ENCODE results near the gene LIX1.

Gene LIX1

DNA sequence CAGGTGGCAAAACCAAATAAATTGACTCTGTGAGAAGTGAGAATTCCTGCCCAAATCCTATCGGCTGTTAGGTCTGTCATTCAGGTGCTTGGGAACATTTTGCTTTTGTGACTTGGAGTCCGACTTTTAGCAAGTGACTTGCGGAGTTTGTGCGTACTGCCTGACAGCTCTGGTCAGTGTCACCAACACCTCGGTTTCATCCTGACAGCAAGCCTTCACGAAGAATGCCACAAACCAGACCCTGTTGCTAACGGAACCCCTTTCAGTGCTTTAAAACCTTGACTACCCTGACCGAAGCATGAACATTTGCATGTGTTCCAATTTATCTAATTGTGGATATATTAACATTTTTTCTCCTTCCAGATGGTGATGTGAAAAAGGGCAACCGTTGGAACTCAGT is 26.5 kb downstream of the LIX1 start:
- no peaks in the 10 kb centered on the region for H3K4me1 ChIP-seq (ENCODE audit: control insufficient read depth, insufficient read depth, low read length)
- no peak for TF ChIP-seq ZBTB17 (tag by site-specific recombination; IDR thresholded peaks at IDR 0.05)
- no peak for TF ChIP-seq ZNF24 (tag by site-specific recombination; IDR thresholded peaks at IDR 0.05)
- no peak for TF ChIP-seq ATF2 (tag by site-specific recombination; IDR thresholded peaks at IDR 0.05; ENCODE audit: low read depth)
- no peak for TF ChIP-seq ZNF16 (tag by site-specific recombination; IDR thresholded peaks at IDR 0.05; ENCODE audit: low read depth)
- TF ChIP-seq ZNF629 (tag by site-specific recombination; IDR thresholded peaks at IDR 0.05) = no peak
- no peak for TF ChIP-seq ZNF658 (tag by site-specific recombination; IDR thresholded peaks at IDR 0.05)
- no peak for TF ChIP-seq YY1 (tag by site-specific recombination; IDR thresholded peaks at IDR 0.05)
- no peak for TF ChIP-seq BCL11B (tag by site-specific recombination; IDR thresholded peaks at IDR 0.05; ENCODE audit: low read depth)
- TF ChIP-seq ZSCAN23 (tag by site-specific recombination; IDR thresholded peaks at IDR 0.05) = no peak
- TF ChIP-seq ZNF768 (tag by site-specific recombination; IDR thresholded peaks at IDR 0.05) = no peak
- TF ChIP-seq ZNF416 (tag by site-specific recombination; IDR thresholded peaks at IDR 0.05) = no peak
- TF ChIP-seq, protein P1, sequence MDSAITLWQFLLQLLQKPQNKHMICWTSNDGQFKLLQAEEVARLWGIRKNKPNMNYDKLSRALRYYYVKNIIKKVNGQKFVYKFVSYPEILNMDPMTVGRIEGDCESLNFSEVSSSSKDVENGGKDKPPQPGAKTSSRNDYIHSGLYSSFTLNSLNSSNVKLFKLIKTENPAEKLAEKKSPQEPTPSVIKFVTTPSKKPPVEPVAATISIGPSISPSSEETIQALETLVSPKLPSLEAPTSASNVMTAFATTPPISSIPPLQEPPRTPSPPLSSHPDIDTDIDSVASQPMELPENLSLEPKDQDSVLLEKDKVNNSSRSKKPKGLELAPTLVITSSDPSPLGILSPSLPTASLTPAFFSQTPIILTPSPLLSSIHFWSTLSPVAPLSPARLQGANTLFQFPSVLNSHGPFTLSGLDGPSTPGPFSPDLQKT (IDR thresholded peaks at IDR 0.05; ENCODE audit: borderline replicate concordance, low read depth, low read length) = no peak
- no peak for TF ChIP-seq ZBTB48 (tag by site-specific recombination; IDR thresholded peaks at IDR 0.05)
- no peak for TF ChIP-seq GLIS2 (tag by site-specific recombination; IDR thresholded peaks at IDR 0.05)
- TF ChIP-seq ZNF354C (tag by site-specific recombination; IDR thresholded peaks at IDR 0.05; ENCODE audit: borderline replicate concordance, low read depth) = no peak
- TF ChIP-seq ZNF404 (tag by site-specific recombination; IDR thresholded peaks at IDR 0.05) = no peak
- no peak for TF ChIP-seq ZNF398 (tag by site-specific recombination; IDR thresholded peaks at IDR 0.05)
- TF ChIP-seq ZNF449 (tag by site-specific recombination; IDR thresholded peaks at IDR 0.05) = no peak
- no peaks in the 10 kb centered on the region for H3K9me3 ChIP-seq (ENCODE audit: control insufficient read depth, insufficient read depth, low read depth, low read length)
- no peak overlapping the region for H3K27ac ChIP-seq (ENCODE audit: extremely low read depth, low read depth, low read length)
- no peaks in the 10 kb centered on the region for H3K36me3 ChIP-seq (ENCODE audit: control insufficient read depth in 2 of 2, insufficient read depth in 1 of 2, low read length in 2 of 2)
- POLR2A ChIA-PET = no interaction called here
- H3K4me3 ChIP-seq (ENCODE audit: low read depth, low read length) = no peak overlapping the region
- CTCF ChIA-PET = interaction anchor here (0.6 to 1.2 kb wide), 2 partner anchors 9 to 47 kb away, joined by 3 read pairs; no protein-coding TSS in a partner anchor

- ChIA-PET POLR2A (no interaction called here), CTCF (interaction anchor here (0.7 kb wide), 1 partner anchor 16 kb away, joined by 3 read pairs; no protein-coding TSS in a partner anchor)
- no peaks in the 10 kb centered on the region for H3K9me3 ChIP-seq (ENCODE audit: control insufficient read depth, insufficient read depth, low read depth, low read length)
- no peak overlapping the region for H3K4me3 ChIP-seq (ENCODE audit: low read depth, low read length)
- no peaks in the 10 kb centered on the region for H3K4me1 ChIP-seq (ENCODE audit: control insufficient read depth, insufficient read depth, low read length)
- H3K27ac ChIP-seq (ENCODE audit: extremely low read depth, low read depth, low read length) = no peak overlapping the region
- H3K36me3 ChIP-seq (ENCODE audit: control insufficient read depth in 2 of 2, insufficient read depth in 1 of 2, low read length in 2 of 2) = no peaks in the 10 kb centered on the region
- TF ChIP-seq ZNF560 (tag by site-specific recombination; IDR thresholded peaks at IDR 0.05; ENCODE audit: borderline replicate concordance) = no peak
- no peak for TF ChIP-seq GLI2 (tag by site-specific recombination; IDR thresholded peaks at IDR 0.05; ENCODE audit: borderline replicate concordance, low read depth)
- TF ChIP-seq ZNF660 (tag by site-specific recombination; IDR thresholded peaks at IDR 0.05) = no peak
- TF ChIP-seq ZNF658 (tag by site-specific recombination; IDR thresholded peaks at IDR 0.05) = no peak
- no peak for TF ChIP-seq ZNF426 (tag by site-specific recombination; IDR thresholded peaks at IDR 0.05)
- TF ChIP-seq ZNF626 (tag by site-specific recombination; IDR thresholded peaks at IDR 0.05) = no peak
- TF ChIP-seq ZNF292 (tag by site-specific recombination; IDR thresholded peaks at IDR 0.05; ENCODE audit: borderline replicate concordance, low read depth) = no peak
- TF ChIP-seq ZNF350 (tag by site-specific recombination; IDR thresholded peaks at IDR 0.05) = no peak
- TF ChIP-seq ZNF704 (tag by site-specific recombination; IDR thresholded peaks at IDR 0.05) = no peak
- TF ChIP-seq ZNF362 (tag by site-specific recombination; IDR thresholded peaks at IDR 0.05) = no peak
- TF ChIP-seq ZNF792 (tag by site-specific recombination; IDR thresholded peaks at IDR 0.05) = no peak
- no peak for TF ChIP-seq KLF8 (tag by site-specific recombination; IDR thresholded peaks at IDR 0.05)
Measured at GRCh38 chr5:97112230-97112629, 30.2 kb downstream of the LIX1 start.
